Skeletal muscle satellite cell (primary cell): Measurements from ENCODE around the gene ZNF521.

ENCODE experiments used
- H3K27me3 ChIP-seq: 2 replicates; pipeline ENCODE4 v1.7.0; 2013; ENCODE audit warnings: low read length; ENCODE audit not compliant: control insufficient read depth, insufficient read depth
- H3K36me3 ChIP-seq: 2 replicates; pipeline ENCODE4 v1.7.0; 2013; ENCODE audit warnings: mild to moderate bottlenecking, control low read depth, low read length; ENCODE audit not compliant: insufficient read depth
- H3K4me1 ChIP-seq: 2 replicates; pipeline ENCODE4 v1.7.0; 2013; ENCODE audit warnings: low read length; ENCODE audit not compliant: control insufficient read depth, insufficient read depth
- H3K4me2 ChIP-seq: 2 replicates; pipeline ENCODE4 v1.7.0; 2013; ENCODE audit warnings: mild to moderate bottlenecking, low read length
- H3K4me3 ChIP-seq: 2 replicates; pipeline ENCODE4 v1.7.0; 2013; ENCODE audit warnings: low read length
- H3K9ac ChIP-seq: 2 replicates; pipeline ENCODE4 v1.7.0; 2013; ENCODE audit warnings: mild to moderate bottlenecking, low read depth, low read length, moderate library complexity
- H3K9me3 ChIP-seq: replicated peaks from 2 replicates; pipeline ENCODE4 v1.7.0; 2013; ENCODE audit warnings: mild to moderate bottlenecking, control low read depth, low read length

ZNF521 gene

GRCh38 chr18:25075331-25075730, 276.6 kb downstream of the ZNF521 start:
- Histone ChIP-seq H3K4me3 (no peak overlapping the region), H3K4me1 (no peaks in the 10 kb centered on the region), H3K36me3 (no peaks in the 10 kb centered on the region), H3K9me3 (no peaks in the 10 kb centered on the region), H3K4me2 (no peak overlapping the region), H3K27me3 (no peaks in the 10 kb centered on the region), H3K9ac (no peak overlapping the region)

GRCh38 chr18:25074925-25075324, 277.0 kb downstream of the ZNF521 start:
- Histone ChIP-seq H3K4me2 (no peak overlapping the region), H3K9ac (no peak overlapping the region), H3K36me3 (no peaks in the 10 kb centered on the region), H3K4me1 (no peaks in the 10 kb centered on the region), H3K9me3 (no peaks in the 10 kb centered on the region), H3K4me3 (no peak overlapping the region), H3K27me3 (no peaks in the 10 kb centered on the region)

GRCh38 chr18:25072205-25072604, 279.8 kb downstream of the ZNF521 start:
- Histone ChIP-seq H3K4me1 (no peaks in the 10 kb centered on the region), H3K4me3 (no peak overlapping the region), H3K4me2 (no peak overlapping the region)

GRCh38 chr18:25067275-25068025, 284.5 kb downstream of the ZNF521 start:
- no peak overlapping the region for H3K4me3 ChIP-seq
- no peaks in the 10 kb centered on the region for H3K9me3 ChIP-seq
- H3K4me1 ChIP-seq = no peaks in the 10 kb centered on the region
- H3K27me3 ChIP-seq = no peaks in the 10 kb centered on the region
- H3K4me2 ChIP-seq = no peak overlapping the region
- no peak overlapping the region for H3K9ac ChIP-seq
- H3K36me3 ChIP-seq = no peaks in the 10 kb centered on the region

More at GRCh38 chr18:25072205-25072604, 279.8 kb downstream of the ZNF521 start:
- Histone ChIP-seq H3K9ac (no peak overlapping the region), H3K9me3 (no peaks in the 10 kb centered on the region), H3K36me3 (no peaks in the 10 kb centered on the region), H3K27me3 (no peaks in the 10 kb centered on the region)

GRCh38 chr18:25066516-25066915, 285.4 kb downstream of the ZNF521 start:
- no peak overlapping the region for H3K9ac ChIP-seq
- no peaks in the 10 kb centered on the region for H3K27me3 ChIP-seq
- no peaks in the 10 kb centered on the region for H3K9me3 ChIP-seq
- no peak overlapping the region for H3K4me3 ChIP-seq
- H3K36me3 ChIP-seq = no peaks in the 10 kb centered on the region
- no peaks in the 10 kb centered on the region for H3K4me1 ChIP-seq
- no peak overlapping the region for H3K4me2 ChIP-seq

GRCh38 chr18:25062720-25063119, 289.2 kb downstream of the ZNF521 start:
- no peaks in the 10 kb centered on the region for H3K36me3 ChIP-seq
- H3K4me1 ChIP-seq = no peaks in the 10 kb centered on the region
- H3K9ac ChIP-seq = no peak overlapping the region
- H3K27me3 ChIP-seq = no peaks in the 10 kb centered on the region
- no peaks in the 10 kb centered on the region for H3K9me3 ChIP-seq
- no peak overlapping the region for H3K4me3 ChIP-seq
- H3K4me2 ChIP-seq = no peak overlapping the region

- H3K27me3 ChIP-seq = no peaks in the 10 kb centered on the region
- no peak overlapping the region for H3K4me3 ChIP-seq
- H3K36me3 ChIP-seq = no peaks in the 10 kb centered on the region
- no peak overlapping the region for H3K4me2 ChIP-seq
- no peak overlapping the region for H3K9ac ChIP-seq
- H3K9me3 ChIP-seq = no peaks in the 10 kb centered on the region
- H3K4me1 ChIP-seq = no peaks in the 10 kb centered on the region
These were observed 290.6 kb downstream of the ZNF521 start for GRCh38 chr18:25061395-25061794.

- H3K4me1 ChIP-seq = peaks cover 10% of the 10 kb centered on the region
- no peak overlapping the region for H3K9ac ChIP-seq
- no peak overlapping the region for H3K4me2 ChIP-seq
- no peak overlapping the region for H3K4me3 ChIP-seq
- no peaks in the 10 kb centered on the region for H3K27me3 ChIP-seq
- H3K36me3 ChIP-seq = no peaks in the 10 kb centered on the region
- H3K9me3 ChIP-seq = no peaks in the 10 kb centered on the region
These were observed 293.4 kb downstream of the ZNF521 start for GRCh38 chr18:25058521-25058920.

GRCh38 chr18:25057491-25058050, 294.4 kb downstream of the ZNF521 start:
- H3K36me3 ChIP-seq = no peaks in the 10 kb centered on the region
- H3K9me3 ChIP-seq = no peaks in the 10 kb centered on the region
- peaks cover 10% of the 10 kb centered on the region for H3K4me1 ChIP-seq
- no peak overlapping the region for H3K4me3 ChIP-seq
- H3K4me2 ChIP-seq = no peak overlapping the region
- H3K9ac ChIP-seq = no peak overlapping the region
- no peaks in the 10 kb centered on the region for H3K27me3 ChIP-seq

- H3K27me3 ChIP-seq = no peaks in the 10 kb centered on the region
- H3K4me3 ChIP-seq = no peak overlapping the region
- H3K9ac ChIP-seq = no peak overlapping the region
- H3K4me2 ChIP-seq = no peak overlapping the region
- H3K36me3 ChIP-seq = no peaks in the 10 kb centered on the region
- peaks cover 10% of the 10 kb centered on the region for H3K4me1 ChIP-seq
- H3K9me3 ChIP-seq = no peaks in the 10 kb centered on the region
These were observed 295.5 kb downstream of the ZNF521 start for GRCh38 chr18:25056429-25056828.

- H3K36me3 ChIP-seq = no peaks in the 10 kb centered on the region
These were observed 296.9 kb downstream of the ZNF521 start for GRCh38 chr18:25055076-25055475.

GRCh38 chr18:25053466-25053865, 298.5 kb downstream of the ZNF521 start:
- Histone ChIP-seq H3K27me3 (no peaks in the 10 kb centered on the region), H3K9me3 (no peaks in the 10 kb centered on the region), H3K9ac (no peak overlapping the region), H3K4me3 (no peak overlapping the region), H3K36me3 (no peaks in the 10 kb centered on the region), H3K4me1 (peaks cover 10% of the 10 kb centered on the region), H3K4me2 (no peak overlapping the region)

More at GRCh38 chr18:25055076-25055475, 296.9 kb downstream of the ZNF521 start:
- H3K4me3 ChIP-seq = no peak overlapping the region
- H3K4me2 ChIP-seq = no peak overlapping the region
- no peaks in the 10 kb centered on the region for H3K9me3 ChIP-seq
- H3K27me3 ChIP-seq = no peaks in the 10 kb centered on the region
- no peak overlapping the region for H3K9ac ChIP-seq
- peaks cover 10% of the 10 kb centered on the region for H3K4me1 ChIP-seq
